KMS-11 (cell line): ENCODE data around the gene MEIS1.

Source experiments
- H2AFZ ChIP-seq: fragments of 200-600 bp; sonication (generic); 2 replicates; pipeline ENCODE4 v1.6.1; 2016; ENCODE audit warnings: antibody characterized with exemption, mixed run types, low read depth
- H3K27ac ChIP-seq: fragments of 200-600 bp; sonication (generic); 2 replicates; pipeline ENCODE4 v1.6.1; 2016; ENCODE audit warnings: mild to moderate bottlenecking, mixed run types
- H3K27me3 ChIP-seq: fragments of 200-600 bp; sonication (generic); 2 replicates; pipeline ENCODE4 v1.6.1; 2017; ENCODE audit warnings: mild to moderate bottlenecking, low read depth, mixed run types, moderate library complexity; ENCODE audit not compliant: insufficient read depth
- H3K36me3 ChIP-seq: fragments of 200-600 bp; sonication (generic); 2 replicates; pipeline ENCODE4 v1.6.1; 2017; ENCODE audit warnings: mild to moderate bottlenecking, mixed run types; ENCODE audit not compliant: insufficient read depth
- H3K4me1 ChIP-seq: fragments of 200-600 bp; sonication (generic); 2 replicates; pipeline ENCODE4 v1.6.1; 2016; ENCODE audit warnings: mild to moderate bottlenecking, low read depth, mixed run types; ENCODE audit not compliant: poor library complexity, severe bottlenecking
- H3K4me2 ChIP-seq: fragments of 200-600 bp; sonication (generic); 2 replicates; pipeline ENCODE4 v1.7.0; 2016; ENCODE audit warnings: mild to moderate bottlenecking, mixed run types
- H3K4me3 ChIP-seq: fragments of 200-600 bp; sonication (generic); IDR thresholded peaks from 2 replicates; pipeline ENCODE4 v1.6.1; 2017; ENCODE audit warnings: low read depth, low read length, mixed read lengths; ENCODE audit not compliant: insufficient read depth
- H3K79me2 ChIP-seq: fragments of 200-600 bp; sonication (generic); 2 replicates; pipeline ENCODE4 v1.6.1; 2016; ENCODE audit warnings: low read depth, mixed run types; ENCODE audit not compliant: insufficient read depth
- H3K9ac ChIP-seq: fragments of 200-600 bp; sonication (generic); 2 replicates; pipeline ENCODE4 v1.6.1; 2016; ENCODE audit warnings: mild to moderate bottlenecking, mixed run types
- H4K20me1 ChIP-seq: fragments of 200-600 bp; sonication (generic); 2 replicates; pipeline ENCODE4 v1.6.1; 2016; ENCODE audit warnings: mild to moderate bottlenecking, mixed run types; ENCODE audit not compliant: insufficient read depth
- CTCF ChIP-seq: fragments of 200-600 bp; sonication (generic); conservative IDR thresholded peaks from 2 replicates; pipeline ENCODE4 v1.6.1; 2017; ENCODE audit warnings: low read depth, mild to moderate bottlenecking, antibody characterized with exemption, low read length, moderate library complexity, mixed read lengths

MEIS1 gene

GRCh38 chr2:66430505-66431273, 4.2 kb upstream of the MEIS1 start:
- H3K4me1 ChIP-seq, result peaks cover 8% of the 10 kb centered on the region
- H3K36me3 ChIP-seq, result no peaks in the 10 kb centered on the region
- no peaks in the 10 kb centered on the region for H3K27me3 ChIP-seq
- H3K27ac ChIP-seq, result no peak overlapping the region
- peaks cover 5% of the 10 kb centered on the region; the same call in 1 of the 2 replicates for H3K79me2 ChIP-seq
- H3K9ac ChIP-seq, result no peak overlapping the region
- H3K4me2 ChIP-seq, result no peak overlapping the region
- H3K4me3 ChIP-seq, result no peak overlapping the region
- no peak overlapping the region for H2AFZ ChIP-seq
- no peak for TF ChIP-seq CTCF
- H4K20me1 ChIP-seq, result no peaks in the 10 kb centered on the region

GRCh38 chr2:66431274-66431642, 3.7 kb upstream of the MEIS1 start:
- Histone ChIP-seq H2AFZ (no peak overlapping the region), H3K9ac (no peak overlapping the region), H4K20me1 (no peaks in the 10 kb centered on the region), H3K79me2 (peaks cover 10% of the 10 kb centered on the region), H3K4me3 (no peak overlapping the region), H3K36me3 (no peaks in the 10 kb centered on the region), H3K4me1 (peaks cover 8% of the 10 kb centered on the region), H3K4me2 (no peak overlapping the region), H3K27ac (no peak overlapping the region), H3K27me3 (no peaks in the 10 kb centered on the region)
- TF ChIP-seq CTCF, result no peak

- no peaks in the 10 kb centered on the region for H4K20me1 ChIP-seq
- TF ChIP-seq CTCF, result no peak
- H3K27me3 ChIP-seq, result no peaks in the 10 kb centered on the region
- H3K9ac ChIP-seq, result no peak overlapping the region
- no peak overlapping the region for H3K27ac ChIP-seq
- peaks cover 13% of the 10 kb centered on the region for H3K4me1 ChIP-seq
- no peak overlapping the region; the same call in 1 of the 2 replicates for H2AFZ ChIP-seq
- H3K4me3 ChIP-seq, result no peak overlapping the region
- H3K79me2 ChIP-seq, result peaks cover 18% of the 10 kb centered on the region
- H3K4me2 ChIP-seq, result no peak overlapping the region
- H3K36me3 ChIP-seq, result no peaks in the 10 kb centered on the region
Observed at GRCh38 chr2:66431846-66432587, 2.9 kb upstream of the MEIS1 start.

GRCh38 chr2:66432801-66433694, 1.9 kb upstream of the MEIS1 start:
- Histone ChIP-seq H3K9ac (peak overlapping the region; percentile 92), H4K20me1 (no peaks in the 10 kb centered on the region), H2AFZ (peak overlapping the region; percentile 98), H3K4me1 (peaks cover 20% of the 10 kb centered on the region), H3K27me3 (no peaks in the 10 kb centered on the region), H3K27ac (peak overlapping the region; percentile 94), H3K79me2 (peaks cover 28% of the 10 kb centered on the region), H3K4me3 (peak overlapping the region; percentile 95), H3K4me2 (peak overlapping the region; percentile 82), H3K36me3 (no peaks in the 10 kb centered on the region)
- no peak for TF ChIP-seq CTCF
